NCI-H2171 treated with DMSO at 0.1 percent for 48 hours (cell line): ENCODE results near the gene CAMK1D.
A peak's percentile ranks its signal among the peaks of the same experiment; 100 is the strongest.

Experiments used
- DNase-seq: peaks from one replicate; lab custom pipeline; 2025; lab: John Stamatoyannopoulos, UW

The CAMK1D gene

GRCh38 chr10:12403119-12403518, 53.8 kb downstream of the CAMK1D start:
- no peak for DNase-seq

GRCh38 chr10:12405342-12406320, 56.3 kb downstream of the CAMK1D start:
- no peak for DNase-seq

- DNase-seq = no peak
Measured at GRCh38 chr10:12406764-12407400, 57.5 kb downstream of the CAMK1D start.

- no peak for DNase-seq
Measured at GRCh38 chr10:12408472-12408871, 59.1 kb downstream of the CAMK1D start.

GRCh38 chr10:12409161-12409560, 59.8 kb downstream of the CAMK1D start:
- DNase-seq = no peak

- no peak for DNase-seq
Measured at GRCh38 chr10:12409613-12410012, 60.3 kb downstream of the CAMK1D start.

- peak; percentile 83 for DNase-seq
Measured at GRCh38 chr10:12412666-12413368, 63.5 kb downstream of the CAMK1D start.

GRCh38 chr10:12413369-12413711, 64.0 kb downstream of the CAMK1D start:
- DNase-seq = no peak

GRCh38 chr10:12414278-12414989, 65.1 kb downstream of the CAMK1D start:
- no peak for DNase-seq

- no peak for DNase-seq
Measured at GRCh38 chr10:12416344-12417050, 67.2 kb downstream of the CAMK1D start.

GRCh38 chr10:12417331-12417730, 68.0 kb downstream of the CAMK1D start:
- DNase-seq = no peak

- no peak for DNase-seq
Measured at GRCh38 chr10:12418000-12418399, 68.7 kb downstream of the CAMK1D start.

- DNase-seq = no peak
Measured at GRCh38 chr10:12418725-12419261, 69.4 kb downstream of the CAMK1D start.

GRCh38 chr10:12419262-12419847, 70.0 kb downstream of the CAMK1D start:
- no peak for DNase-seq

- DNase-seq = no peak
Measured at GRCh38 chr10:12420530-12421120, 71.3 kb downstream of the CAMK1D start.

- DNase-seq = peak; percentile 6
Measured at GRCh38 chr10:12422189-12422588, 72.8 kb downstream of the CAMK1D start.

- no peak for DNase-seq
Measured at GRCh38 chr10:12423896-12424295, 74.5 kb downstream of the CAMK1D start.

GRCh38 chr10:12427276-12427675, 77.9 kb downstream of the CAMK1D start:
- no peak for DNase-seq

- no peak for DNase-seq
Measured at GRCh38 chr10:12428447-12429135, 79.2 kb downstream of the CAMK1D start.
